Activated naive CD8-positive, alpha-beta T cell treated with anti-CD3 and anti-CD28 coated beads, Interleukin-2, amount 50 U/mL, for 24 hours (primary cell): ENCODE measurements around the gene LRCH1.
A peak's percentile ranks its signal among the peaks of the same experiment; 100 is the strongest.

ENCODE experiments used
- ATAC-seq: fragments of 150-1000 bp; cut with Tn5 transposase; one replicate; pipeline ENCODE4 v1.10.0; 2021
- DNase-seq: peaks from one replicate; pipeline ENCODE4 v3.0.0; 2021
- H3K27ac Mint-ChIP-seq: one replicate; pipeline ENCODE4 v1.8.0; 2021; ENCODE audit warnings: mild to moderate bottlenecking, mixed read lengths
- H3K27me3 Mint-ChIP-seq: one replicate; pipeline ENCODE4 v1.8.0; 2021; ENCODE audit warnings: mixed read lengths
- H3K36me3 Mint-ChIP-seq: one replicate; pipeline ENCODE4 v1.8.0; 2021; ENCODE audit warnings: low read depth, mixed read lengths
- H3K4me1 Mint-ChIP-seq: one replicate; pipeline ENCODE4 v1.8.0; 2021; ENCODE audit warnings: mixed read lengths
- H3K4me3 Mint-ChIP-seq: one replicate; pipeline ENCODE4 v1.8.0; 2021; ENCODE audit warnings: mild to moderate bottlenecking, moderate library complexity, mixed read lengths
- H3K9me3 Mint-ChIP-seq: one replicate; pipeline ENCODE4 v1.8.0; 2021; ENCODE audit warnings: mixed read lengths

The LRCH1 gene

DNA sequence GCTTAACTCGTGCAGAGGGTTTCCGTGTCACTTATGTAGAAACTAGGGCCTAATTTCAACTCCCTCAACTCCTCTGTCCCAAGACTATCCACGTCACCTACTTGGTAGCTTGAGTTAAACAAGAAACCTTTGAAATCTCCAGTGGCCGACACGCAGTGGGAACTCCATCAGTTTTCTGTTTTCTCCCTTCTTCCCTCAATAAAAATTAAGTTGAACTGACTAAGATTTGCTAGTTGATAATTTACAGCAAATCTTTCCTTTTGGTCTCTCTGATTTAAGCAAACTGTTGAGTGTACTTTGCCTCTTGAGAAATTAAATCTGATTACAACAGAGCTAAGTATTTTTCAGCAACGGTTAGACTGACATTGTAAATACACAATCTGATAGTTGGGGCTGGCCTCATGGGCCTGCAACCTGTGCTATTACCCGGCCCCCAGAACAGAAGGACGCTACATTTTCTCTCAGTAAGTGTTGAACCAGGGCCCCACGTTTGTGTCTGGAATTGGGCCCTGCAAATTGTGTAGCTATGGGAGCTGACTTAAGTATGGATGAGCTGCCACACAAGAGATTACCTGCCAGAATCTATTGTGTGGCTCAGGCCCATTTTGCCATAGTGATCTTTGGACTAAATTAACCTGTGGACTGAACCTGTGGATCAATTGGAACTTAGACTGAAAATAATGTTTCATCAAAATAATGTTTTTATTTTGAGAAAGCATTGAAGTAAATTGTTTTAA is 244.7 kb downstream of the LRCH1 start:
- Mint-ChIP-seq H3K4me1 (peaks cover 41% of the 10 kb centered on the region), H3K36me3 (peaks cover 20% of the 10 kb centered on the region), H3K9me3 (no peaks in the 10 kb centered on the region), H3K27ac (peak overlapping the region; percentile 98), H3K4me3 (peak overlapping the region; percentile 97), H3K27me3 (no peaks in the 10 kb centered on the region)
- ATAC-seq (no peak), DNase-seq (no peak)

DNA sequence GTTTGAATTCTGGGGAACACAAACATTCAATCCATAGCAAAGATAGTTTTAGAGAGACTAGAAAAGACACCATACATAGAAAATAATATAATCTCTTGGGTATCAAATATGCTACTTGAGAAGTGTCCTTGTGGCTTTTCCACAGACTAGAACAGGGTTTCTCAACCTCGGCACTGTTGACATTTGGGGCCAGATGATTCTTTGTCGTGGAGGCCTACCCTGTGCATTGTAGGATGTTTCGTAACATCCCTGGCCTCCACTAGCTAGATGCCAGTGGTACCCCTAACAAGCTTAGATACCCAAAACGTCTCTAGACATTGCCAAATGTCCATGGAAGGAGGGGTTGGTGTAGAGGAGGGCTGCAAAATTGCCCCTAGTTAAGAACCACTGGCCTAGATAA is 246.2 kb downstream of the LRCH1 start:
- no peaks in the 10 kb centered on the region for H3K9me3 Mint-ChIP-seq
- no peak overlapping the region for H3K4me3 Mint-ChIP-seq
- no peak overlapping the region for H3K27ac Mint-ChIP-seq
- no peaks in the 10 kb centered on the region for H3K27me3 Mint-ChIP-seq
- DNase-seq, result no peak
- peaks cover 31% of the 10 kb centered on the region for H3K4me1 Mint-ChIP-seq
- H3K36me3 Mint-ChIP-seq, result peaks cover 13% of the 10 kb centered on the region
- ATAC-seq, result no peak

DNA sequence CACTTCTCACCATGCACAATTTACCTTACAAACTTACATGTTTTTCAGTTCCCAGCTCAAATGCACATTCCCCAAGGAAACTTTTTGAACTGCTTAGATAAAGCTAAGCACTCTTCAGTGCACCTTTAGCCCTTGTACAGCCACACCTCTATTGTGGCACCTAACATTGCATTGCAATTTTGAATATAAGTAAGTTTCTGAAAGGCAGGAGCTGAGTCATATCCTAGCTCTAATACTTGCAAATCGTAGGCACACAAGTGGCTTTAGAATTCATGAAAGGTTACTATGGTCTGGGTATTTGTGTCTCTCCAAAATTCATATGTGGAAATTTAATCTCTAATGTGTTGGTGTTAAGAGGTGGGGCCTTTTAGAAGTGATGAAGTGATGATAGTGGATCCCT is 248.9 kb downstream of the LRCH1 start:
- ATAC-seq (no peak), DNase-seq (no peak)
- H3K4me1 Mint-ChIP-seq, result peaks cover 9% of the 10 kb centered on the region
- H3K27me3 Mint-ChIP-seq, result no peaks in the 10 kb centered on the region
- H3K36me3 Mint-ChIP-seq, result no peaks in the 10 kb centered on the region
- H3K27ac Mint-ChIP-seq, result no peak overlapping the region
- H3K4me3 Mint-ChIP-seq, result no peak overlapping the region
- H3K9me3 Mint-ChIP-seq, result no peaks in the 10 kb centered on the region
